MCF 10A (cell line): ENCODE results near the gene ZNF215. TPM values are rescaled to one million over a fixed set of nuclear protein-coding genes. Genes with fewer than 3 reads are reported as not detected.
A peak's percentile ranks its signal among the peaks of the same experiment; 100 is the strongest.

ENCODE experiments used
- BruUV-seq: library from RNA; stranded (reverse); fragments of 400-500 nt; replicated peaks from 2 replicates; lab custom pipeline; 2021; lab: Mats Ljungman, UMichigan
- CTCF ChIA-PET: fragments of 300-600 bp; sonication (Branson Sonifier 250); formaldehyde crosslinking; extraction: SDS; loops from one replicate; lab custom pipeline; 2021; ENCODE audit warnings: antibody characterized with exemption, inconsistent platforms; lab: Yijun Ruan, JAX
- POLR2A ChIA-PET: fragments of 300-600, 350-650 bp; sonication (Branson Sonifier 250); formaldehyde crosslinking; extraction: SDS; loops from one replicate; lab custom pipeline; 2020; ENCODE audit warnings: antibody characterized with exemption, inconsistent platforms; lab: Yijun Ruan, JAX
- DNase-seq: peaks from one replicate; pipeline ENCODE4 v3.0.0-alpha.2; 2018; ENCODE audit not compliant: unreplicated experiment
- H3K27ac Mint-ChIP-seq: one replicate; pipeline ENCODE4 v1.8.0; 2022; ENCODE audit warnings: mild to moderate bottlenecking, low read depth, mixed read lengths; ENCODE audit not compliant: unreplicated experiment
- H3K27me3 Mint-ChIP-seq: one replicate; pipeline ENCODE4 v1.8.0; 2022; ENCODE audit warnings: mixed read lengths; ENCODE audit not compliant: insufficient read depth, unreplicated experiment
- H3K36me3 Mint-ChIP-seq: one replicate; pipeline ENCODE4 v1.8.0; 2022; ENCODE audit warnings: mild to moderate bottlenecking, moderate library complexity, mixed read lengths; ENCODE audit not compliant: insufficient read depth, unreplicated experiment
- H3K4me1 Mint-ChIP-seq: one replicate; pipeline ENCODE4 v1.8.0; 2022; ENCODE audit warnings: mixed read lengths; ENCODE audit not compliant: insufficient read depth, unreplicated experiment
- H3K4me3 Mint-ChIP-seq: one replicate; pipeline ENCODE4 v1.8.0; 2022; ENCODE audit warnings: mild to moderate bottlenecking, moderate library complexity, mixed read lengths; ENCODE audit not compliant: unreplicated experiment
- H3K9me3 Mint-ChIP-seq: one replicate; pipeline ENCODE4 v1.8.0; 2022; ENCODE audit warnings: mixed read lengths; ENCODE audit not compliant: unreplicated experiment
- intact Hi-C: fragments of 100-400 bp; cut with micrococcal nuclease; formaldehyde crosslinking; loops from 2 replicates; pipeline ENCODE4 v1.14.1; 2022
- total RNA-seq: library from RNA; stranded (reverse); gene quantifications from 2 replicates; pipeline ENCODE4 v1.2.3, GENCODE V29; 2022
- TF ChIP-seq, protein P1 (sequence below): fragments of 200-600 bp; IDR thresholded peaks from one replicate; pipeline ENCODE4 v1.8.0; 2022; ENCODE audit warnings: antibody characterized with exemption, mild to moderate bottlenecking; ENCODE audit not compliant: unreplicated experiment

The ZNF215 gene
- total RNA-seq, 1 experiment from 2014 or later: 11.1 TPM

DNA sequence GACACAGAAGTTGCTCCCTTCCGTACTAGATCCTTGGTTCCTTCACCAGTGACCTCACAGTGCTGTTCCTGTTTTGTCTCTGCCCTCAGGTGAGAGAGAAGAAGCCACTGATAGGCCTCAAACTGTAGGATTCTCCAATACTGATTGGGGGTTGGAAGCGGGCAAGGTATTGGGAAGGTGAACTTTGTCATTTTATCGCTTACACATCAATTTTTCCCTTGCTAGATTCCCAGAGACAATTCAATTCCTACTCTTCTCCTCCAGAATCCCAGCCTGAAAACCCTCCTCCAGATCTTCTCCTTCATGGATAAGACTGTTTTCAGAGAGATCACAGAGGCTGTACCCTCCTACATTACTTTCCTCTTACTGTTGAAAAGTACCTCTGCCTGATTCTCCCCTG, 14.8 kb upstream of the ZNF215 start:
- no TSS peak for BruUV-seq

DNA sequence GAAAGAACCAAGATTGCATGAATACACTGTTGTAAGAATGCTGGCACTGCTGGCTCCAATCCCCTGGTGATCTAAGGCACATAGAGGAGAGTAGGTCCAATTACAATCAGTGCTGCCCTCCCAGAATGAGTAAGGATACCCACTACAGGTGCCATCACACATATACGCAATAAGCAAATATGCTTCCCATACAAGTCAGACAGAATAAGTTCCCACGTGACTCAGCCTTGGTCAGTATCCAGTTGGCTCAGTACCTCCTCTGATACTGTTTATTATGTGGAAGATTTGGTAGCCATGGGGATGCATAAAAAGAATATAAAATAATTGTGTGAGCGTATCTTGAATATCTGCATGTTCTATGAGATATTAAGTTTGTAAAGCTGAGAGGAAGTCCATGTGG, 14.3 kb upstream of the ZNF215 start:
- Mint-ChIP-seq H3K9me3 (no peaks in the 10 kb centered on the region), H3K36me3 (no peaks in the 10 kb centered on the region), H3K27ac (no peak overlapping the region), H3K27me3 (no peaks in the 10 kb centered on the region), H3K4me3 (no peak overlapping the region), H3K4me1 (no peaks in the 10 kb centered on the region)
- CTCF ChIA-PET: no interaction called here
- DNase-seq: peak; percentile 27
- intact Hi-C loops: no loop called here
- TF ChIP-seq, protein P1, sequence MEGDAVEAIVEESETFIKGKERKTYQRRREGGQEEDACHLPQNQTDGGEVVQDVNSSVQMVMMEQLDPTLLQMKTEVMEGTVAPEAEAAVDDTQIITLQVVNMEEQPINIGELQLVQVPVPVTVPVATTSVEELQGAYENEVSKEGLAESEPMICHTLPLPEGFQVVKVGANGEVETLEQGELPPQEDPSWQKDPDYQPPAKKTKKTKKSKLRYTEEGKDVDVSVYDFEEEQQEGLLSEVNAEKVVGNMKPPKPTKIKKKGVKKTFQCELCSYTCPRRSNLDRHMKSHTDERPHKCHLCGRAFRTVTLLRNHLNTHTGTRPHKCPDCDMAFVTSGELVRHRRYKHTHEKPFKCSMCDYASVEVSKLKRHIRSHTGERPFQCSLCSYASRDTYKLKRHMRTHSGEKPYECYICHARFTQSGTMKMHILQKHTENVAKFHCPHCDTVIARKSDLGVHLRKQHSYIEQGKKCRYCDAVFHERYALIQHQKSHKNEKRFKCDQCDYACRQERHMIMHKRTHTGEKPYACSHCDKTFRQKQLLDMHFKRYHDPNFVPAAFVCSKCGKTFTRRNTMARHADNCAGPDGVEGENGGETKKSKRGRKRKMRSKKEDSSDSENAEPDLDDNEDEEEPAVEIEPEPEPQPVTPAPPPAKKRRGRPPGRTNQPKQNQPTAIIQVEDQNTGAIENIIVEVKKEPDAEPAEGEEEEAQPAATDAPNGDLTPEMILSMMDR: no peak
- BruUV-seq: no TSS peak
- POLR2A ChIA-PET: no interaction called here

More for the DNA sequence above, 14.8 kb upstream of the ZNF215 start:
- no peaks in the 10 kb centered on the region for H3K36me3 Mint-ChIP-seq
- intact Hi-C loops: no loop called here
- TF ChIP-seq, protein P1: no peak
- H3K27ac Mint-ChIP-seq: no peak overlapping the region
- CTCF ChIA-PET: no interaction called here
- no peak for DNase-seq
- H3K4me3 Mint-ChIP-seq: no peak overlapping the region
- no peaks in the 10 kb centered on the region for H3K27me3 Mint-ChIP-seq
- POLR2A ChIA-PET: no interaction called here
- H3K9me3 Mint-ChIP-seq: no peaks in the 10 kb centered on the region
- no peaks in the 10 kb centered on the region for H3K4me1 Mint-ChIP-seq

DNA sequence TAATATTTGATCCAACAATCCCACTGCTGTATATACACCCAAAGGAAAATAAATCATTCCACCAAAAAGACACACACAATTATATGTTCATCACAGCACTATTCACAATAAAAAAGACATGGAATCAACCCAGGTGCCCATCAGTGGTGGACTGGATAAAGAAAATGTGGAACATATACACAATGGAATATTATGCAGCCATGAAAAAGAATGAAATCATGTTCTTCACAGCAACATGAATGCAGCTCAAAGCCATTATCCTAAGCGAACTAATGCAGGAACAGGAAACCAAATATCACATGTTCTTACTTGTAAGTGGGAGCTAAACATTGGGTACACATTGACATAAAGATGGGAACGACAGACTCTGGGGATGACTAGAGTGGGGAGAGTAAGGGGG, 6.5 kb upstream of the ZNF215 start:
- TF ChIP-seq, protein P1: no peak
- no peak overlapping the region for H3K27ac Mint-ChIP-seq
- ChIA-PET CTCF (interaction anchor here (0.6 to 1.0 kb wide), 2 partner anchors 107 to 254 kb away, joined by 3 read pairs; no protein-coding TSS in a partner anchor), POLR2A (no interaction called here)
- no peak overlapping the region for H3K4me3 Mint-ChIP-seq
- H3K36me3 Mint-ChIP-seq: no peaks in the 10 kb centered on the region
- H3K9me3 Mint-ChIP-seq: no peaks in the 10 kb centered on the region
- BruUV-seq: no TSS peak
- H3K27me3 Mint-ChIP-seq: no peaks in the 10 kb centered on the region
- intact Hi-C loops: no loop called here
- no peak for DNase-seq
- H3K4me1 Mint-ChIP-seq: no peaks in the 10 kb centered on the region

DNA sequence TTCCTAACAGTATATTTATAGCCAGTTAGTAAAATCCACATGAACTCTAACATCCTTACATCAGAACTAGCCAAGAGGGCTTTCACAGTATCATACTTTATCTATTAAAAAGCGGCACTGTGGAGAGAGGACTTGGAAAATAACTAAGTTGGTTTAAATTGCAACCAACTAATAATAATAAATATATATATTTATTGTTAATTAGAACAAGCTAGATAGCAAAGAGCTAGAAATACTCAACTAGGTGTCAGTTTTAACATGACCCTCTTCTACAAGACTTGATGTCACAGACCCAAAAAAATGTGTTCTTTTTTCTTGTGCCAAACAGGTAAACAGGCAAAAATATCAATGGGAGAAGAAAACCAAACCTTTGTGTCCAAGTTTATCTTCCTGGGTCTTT, 5.5 kb upstream of the ZNF215 start, which contains the start of gene OR2D3:
OR2D3 (plus strand) TSS at position 301 of the 400 bp plus-strand sequence; CDS start at position 301, 0 bp downstream.
- intact Hi-C loops: no loop called here
- TF ChIP-seq, protein P1: no peak
- H3K27me3 Mint-ChIP-seq: no peaks in the 10 kb centered on the region
- H3K4me3 Mint-ChIP-seq: no peak within 1 kb of the TSS
- BruUV-seq: no TSS peak
- no peaks in the 10 kb centered on the region for H3K9me3 Mint-ChIP-seq
- peaks cover 4% of the 10 kb centered on the region for H3K4me1 Mint-ChIP-seq
- POLR2A ChIA-PET: no interaction called here
- H3K27ac Mint-ChIP-seq: no peak within 1 kb of the TSS
- no peaks in the 10 kb centered on the region for H3K36me3 Mint-ChIP-seq
- no peak for DNase-seq
- CTCF ChIA-PET: interaction anchor here (0.8 kb wide), 1 partner anchor 108 kb away, joined by 3 read pairs; no protein-coding TSS in a partner anchor
